ENCODE measurements around the gene DNMT3L.

Gene DNMT3L

DNA sequence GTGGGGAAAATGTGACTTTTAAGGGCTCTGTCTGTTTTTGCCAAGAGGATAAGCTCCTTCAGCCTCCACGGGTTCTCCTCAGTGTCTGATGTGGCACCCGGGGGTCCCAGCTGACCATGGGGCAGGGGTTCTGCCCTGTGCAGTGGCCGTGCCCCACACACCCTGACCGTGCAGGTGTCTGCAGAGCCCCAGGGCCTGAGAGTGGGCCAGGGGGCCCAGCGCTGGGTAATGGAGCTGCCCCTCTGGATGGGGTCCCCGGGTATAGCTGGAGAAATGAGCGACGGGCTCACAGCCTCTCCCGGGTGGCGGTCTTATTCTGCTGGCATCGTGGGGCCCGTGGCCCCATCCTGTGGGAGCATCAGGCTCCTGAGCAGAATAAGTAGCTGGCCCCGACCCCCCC, 35.2 kb upstream of the DNMT3L start:
- no peak overlapping the region for H3K4me3 ChIP-seq (ENCODE audit: low read depth, low read length)
- DNase-seq (ENCODE audit: low read depth) = no peak
- TF ChIP-seq MYC (IDR thresholded peaks at IDR 0.05; ENCODE audit: low read depth, low read length) = no peak
- TF ChIP-seq, protein P1, sequence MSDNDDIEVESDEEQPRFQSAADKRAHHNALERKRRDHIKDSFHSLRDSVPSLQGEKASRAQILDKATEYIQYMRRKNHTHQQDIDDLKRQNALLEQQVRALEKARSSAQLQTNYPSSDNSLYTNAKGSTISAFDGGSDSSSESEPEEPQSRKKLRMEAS (IDR thresholded peaks at IDR 0.05; ENCODE audit: low read depth, low read length) = no peak
- TF ChIP-seq, protein P2, sequence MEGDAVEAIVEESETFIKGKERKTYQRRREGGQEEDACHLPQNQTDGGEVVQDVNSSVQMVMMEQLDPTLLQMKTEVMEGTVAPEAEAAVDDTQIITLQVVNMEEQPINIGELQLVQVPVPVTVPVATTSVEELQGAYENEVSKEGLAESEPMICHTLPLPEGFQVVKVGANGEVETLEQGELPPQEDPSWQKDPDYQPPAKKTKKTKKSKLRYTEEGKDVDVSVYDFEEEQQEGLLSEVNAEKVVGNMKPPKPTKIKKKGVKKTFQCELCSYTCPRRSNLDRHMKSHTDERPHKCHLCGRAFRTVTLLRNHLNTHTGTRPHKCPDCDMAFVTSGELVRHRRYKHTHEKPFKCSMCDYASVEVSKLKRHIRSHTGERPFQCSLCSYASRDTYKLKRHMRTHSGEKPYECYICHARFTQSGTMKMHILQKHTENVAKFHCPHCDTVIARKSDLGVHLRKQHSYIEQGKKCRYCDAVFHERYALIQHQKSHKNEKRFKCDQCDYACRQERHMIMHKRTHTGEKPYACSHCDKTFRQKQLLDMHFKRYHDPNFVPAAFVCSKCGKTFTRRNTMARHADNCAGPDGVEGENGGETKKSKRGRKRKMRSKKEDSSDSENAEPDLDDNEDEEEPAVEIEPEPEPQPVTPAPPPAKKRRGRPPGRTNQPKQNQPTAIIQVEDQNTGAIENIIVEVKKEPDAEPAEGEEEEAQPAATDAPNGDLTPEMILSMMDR (IDR thresholded peaks at IDR 0.05; ENCODE audit: low read depth, low read length) = no peak
- no peak for TF ChIP-seq POLR2A (IDR thresholded peaks at IDR 0.05; ENCODE audit: extremely low read depth, insufficient read length)

DNA sequence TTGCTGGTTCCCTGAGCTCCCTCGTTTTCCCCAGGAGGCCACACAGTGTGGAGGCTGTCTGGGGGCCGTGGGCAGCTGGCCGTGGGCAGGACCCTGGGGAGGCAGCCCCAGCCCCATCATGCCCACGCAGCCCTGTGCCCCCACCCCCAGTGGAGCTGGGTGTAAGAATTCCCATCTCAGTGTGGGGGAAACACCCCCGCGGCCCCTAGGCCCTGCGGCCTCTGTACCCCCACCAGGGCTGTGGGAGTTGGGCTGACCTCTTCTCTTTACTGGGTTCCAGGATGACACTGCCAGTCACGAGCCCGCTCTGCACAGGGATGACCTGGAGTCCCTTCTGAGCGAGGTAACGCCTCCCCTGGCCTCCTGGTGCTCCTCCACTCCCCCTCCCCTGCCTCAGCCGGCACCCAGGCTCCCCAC, 34.4 kb upstream of the DNMT3L start:
- no peak for DNase-seq (ENCODE audit: low read depth)
- TF ChIP-seq, protein P2 (IDR thresholded peaks at IDR 0.05; ENCODE audit: low read depth, low read length) = no peak
- TF ChIP-seq MYC (IDR thresholded peaks at IDR 0.05; ENCODE audit: low read depth, low read length) = no peak
- TF ChIP-seq, protein P1 (IDR thresholded peaks at IDR 0.05; ENCODE audit: low read depth, low read length) = no peak
- TF ChIP-seq POLR2A (IDR thresholded peaks at IDR 0.05; ENCODE audit: extremely low read depth, insufficient read length) = no peak
- no peak overlapping the region for H3K4me3 ChIP-seq (ENCODE audit: low read depth, low read length)

DNA sequence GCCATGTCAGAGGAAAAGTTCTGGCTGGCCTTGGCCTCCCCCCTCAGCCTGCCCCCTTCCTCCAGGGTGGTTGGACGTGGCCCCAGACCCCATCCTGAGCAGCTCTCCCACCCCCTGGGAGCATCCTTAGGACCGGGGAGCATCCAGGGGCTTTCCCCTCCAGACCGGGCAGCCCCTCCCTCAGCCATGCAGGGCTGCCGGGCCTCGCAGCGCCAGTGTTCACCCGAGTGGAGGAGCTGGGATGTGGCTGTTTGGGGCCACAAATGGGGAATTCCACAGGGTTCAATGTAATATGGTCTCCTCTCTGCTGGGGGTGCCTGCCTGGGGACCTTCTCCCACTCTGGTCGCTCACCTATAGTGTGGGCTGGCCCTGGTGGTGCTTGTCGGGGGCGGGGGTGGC, 33.9 kb upstream of the DNMT3L start:
- TF ChIP-seq, protein P2 (IDR thresholded peaks at IDR 0.05; ENCODE audit: low read depth, low read length) = no peak
- TF ChIP-seq, protein P1 (IDR thresholded peaks at IDR 0.05; ENCODE audit: low read depth, low read length) = no peak
- TF ChIP-seq MYC (IDR thresholded peaks at IDR 0.05; ENCODE audit: low read depth, low read length) = no peak
- no peak for TF ChIP-seq POLR2A (IDR thresholded peaks at IDR 0.05; ENCODE audit: extremely low read depth, insufficient read length)
- DNase-seq (ENCODE audit: low read depth) = no peak
- no peak overlapping the region for H3K4me3 ChIP-seq (ENCODE audit: low read depth, low read length)

DNA sequence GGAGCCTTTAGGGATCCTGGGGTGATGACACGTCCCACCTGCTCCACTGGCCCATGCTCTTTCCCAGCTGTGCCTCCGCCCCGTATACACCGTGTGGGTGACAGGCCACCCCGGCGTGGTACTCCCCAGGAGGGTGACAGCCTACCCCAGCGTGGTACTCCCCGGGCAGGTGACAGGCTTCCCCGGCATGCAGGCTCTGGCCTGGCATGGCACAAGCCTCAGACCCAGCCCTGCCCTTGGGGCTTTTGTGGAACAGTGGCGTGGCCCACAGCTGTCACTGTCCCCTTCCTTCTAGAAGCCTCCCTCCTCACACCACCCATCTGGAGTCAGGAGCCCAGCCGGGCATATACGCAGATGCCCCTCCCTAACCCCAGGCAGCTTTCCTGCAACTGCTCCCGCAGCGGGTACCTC, 33.5 kb upstream of the DNMT3L start:
- no peak for DNase-seq (ENCODE audit: low read depth)
- TF ChIP-seq, protein P1 (IDR thresholded peaks at IDR 0.05; ENCODE audit: low read depth, low read length) = no peak
- no peak overlapping the region for H3K4me3 ChIP-seq (ENCODE audit: low read depth, low read length)

DNA sequence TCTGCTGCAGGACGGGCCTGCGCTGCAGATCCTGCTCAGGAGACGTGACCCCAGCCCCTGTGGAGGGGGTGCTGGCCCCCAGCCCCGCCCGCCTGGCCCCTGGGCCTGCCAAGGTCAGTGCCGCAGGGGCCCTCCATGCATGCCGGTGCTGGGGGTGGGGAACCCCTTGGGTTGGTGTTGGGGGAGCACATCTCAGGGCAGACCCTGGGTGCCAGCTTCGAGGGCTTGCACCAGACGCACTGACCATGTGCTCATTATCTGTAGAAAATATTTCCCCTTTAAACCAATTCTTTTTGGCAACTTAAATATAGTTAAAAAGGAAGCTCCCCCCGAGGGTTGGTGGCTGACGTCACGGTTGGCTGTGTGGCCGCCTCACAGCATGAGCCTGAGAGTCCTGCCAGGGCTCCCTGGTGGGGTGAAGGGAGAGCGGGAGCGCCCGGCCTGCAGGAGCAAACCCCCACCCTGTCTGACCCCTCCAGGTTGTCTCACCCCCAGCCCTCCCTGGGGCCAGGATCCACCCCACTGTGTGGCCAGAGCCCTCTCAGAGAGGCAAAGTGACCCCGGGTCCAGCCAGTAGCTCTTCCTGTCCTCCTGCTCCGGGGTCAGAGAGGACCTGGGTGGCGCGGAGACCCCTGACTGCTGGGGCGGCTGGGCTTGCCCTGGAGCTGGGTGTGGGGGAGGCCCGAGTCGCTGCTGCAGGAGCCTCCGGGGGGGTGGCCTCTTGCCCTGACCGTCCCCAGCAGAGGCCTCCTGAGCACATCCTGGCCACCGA, 32.9 kb upstream of the DNMT3L start:
- no peak overlapping the region for H3K4me3 ChIP-seq (ENCODE audit: low read depth, low read length)
- DNase-seq (ENCODE audit: low read depth) = peak; percentile 45
- TF ChIP-seq, protein P1 (IDR thresholded peaks at IDR 0.05; ENCODE audit: low read depth, low read length) = peak; percentile 48
- TF ChIP-seq, protein P2 (IDR thresholded peaks at IDR 0.05; ENCODE audit: low read depth, low read length) = no peak

DNA sequence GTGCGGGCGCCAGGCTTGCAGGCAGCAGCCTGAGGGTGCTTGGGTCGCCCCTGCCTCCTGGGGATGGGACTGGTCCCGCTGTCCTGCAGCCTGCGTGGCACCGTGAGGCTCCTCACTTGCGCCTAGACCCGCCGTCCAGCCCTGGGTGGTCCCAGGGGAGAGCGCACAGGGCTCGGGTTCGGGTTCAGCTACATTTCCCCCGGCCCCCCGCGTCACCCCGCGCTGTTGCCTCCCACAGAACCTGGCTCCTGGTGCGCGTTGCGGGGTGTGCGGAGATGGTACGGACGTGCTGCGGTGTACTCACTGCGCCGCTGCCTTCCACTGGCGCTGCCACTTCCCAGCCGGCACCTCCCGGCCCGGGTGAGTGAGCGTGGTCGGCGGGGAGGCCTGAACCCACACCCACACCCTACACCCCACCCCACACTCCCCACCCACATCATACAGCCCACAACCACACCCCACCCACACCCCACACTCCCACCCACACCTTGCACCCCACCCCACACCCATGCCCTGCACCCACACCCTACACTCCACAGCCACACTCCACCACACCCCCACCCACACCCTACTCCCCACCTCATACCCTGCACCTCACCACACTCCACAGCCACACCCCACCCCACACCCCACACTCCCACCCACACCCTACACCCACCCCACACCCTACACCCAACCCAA, 32.0 kb upstream of the DNMT3L start:
- H3K4me3 ChIP-seq (ENCODE audit: low read depth, low read length) = no peak overlapping the region
- DNase-seq (ENCODE audit: low read depth) = no peak
- TF ChIP-seq, protein P1 (IDR thresholded peaks at IDR 0.05; ENCODE audit: low read depth, low read length) = no peak
- TF ChIP-seq MYC (IDR thresholded peaks at IDR 0.05; ENCODE audit: low read depth, low read length) = no peak
- TF ChIP-seq, protein P2 (IDR thresholded peaks at IDR 0.05; ENCODE audit: low read depth, low read length) = no peak
- TF ChIP-seq POLR2A (IDR thresholded peaks at IDR 0.05; ENCODE audit: extremely low read depth, insufficient read length) = no peak
